ES-I3 (cell line): ENCODE results near the gene KCTD5.
A peak's percentile ranks its signal among the peaks of the same experiment; 100 is the strongest.
"Not testable (repeated sequence)": the region's sequence is repeated elsewhere in the genome, so short reads cannot be mapped to it uniquely, and the experiment has no call there.

Source experiments
- H3K36me3 ChIP-seq: 2 replicates; pipeline ENCODE4 v1.6.1; 2013; ENCODE audit warnings: mild to moderate bottlenecking, low read length, control low read depth, moderate library complexity; ENCODE audit not compliant: insufficient read depth
- H3K4me1 ChIP-seq: 2 replicates; pipeline ENCODE4 v1.6.1; 2013; ENCODE audit warnings: mild to moderate bottlenecking, control low read depth, low read length; ENCODE audit not compliant: insufficient read depth
- H3K9ac ChIP-seq: 2 replicates; pipeline ENCODE4 v1.6.1; 2013; ENCODE audit warnings: low read depth, mild to moderate bottlenecking, low read length, moderate library complexity
- H3K9me3 ChIP-seq: 2 replicates; pipeline ENCODE4 v1.6.1; 2013; ENCODE audit warnings: mild to moderate bottlenecking, low read length, moderate library complexity; ENCODE audit not compliant: control insufficient read depth, insufficient read depth

Gene KCTD5

GRCh38 chr16:2683041-2683440 lies 718 bp downstream of the KCTD5 start:
- H3K36me3 ChIP-seq, H3K9me3 ChIP-seq, H3K4me1 ChIP-seq: not testable (repeated sequence)
- H3K9ac ChIP-seq = peak overlapping the region; percentile 89

- not testable (repeated sequence) for H3K36me3 ChIP-seq, H3K4me1 ChIP-seq, H3K9me3 ChIP-seq, H3K9ac ChIP-seq
These were observed 3.8 kb downstream of the KCTD5 start for GRCh38 chr16:2686075-2686474.

GRCh38 chr16:2686912-2687507 lies 4.7 kb downstream of the KCTD5 start:
- H3K4me1 ChIP-seq = no peaks in the 10 kb centered on the region
- no peak overlapping the region for H3K9ac ChIP-seq
- no peaks in the 10 kb centered on the region for H3K9me3 ChIP-seq
- no peaks in the 10 kb centered on the region for H3K36me3 ChIP-seq

GRCh38 chr16:2687531-2688308 lies 5.4 kb downstream of the KCTD5 start:
- Histone ChIP-seq H3K4me1 (no peaks in the 10 kb centered on the region), H3K9ac (no peak overlapping the region), H3K9me3 (no peaks in the 10 kb centered on the region), H3K36me3 (no peaks in the 10 kb centered on the region)

GRCh38 chr16:2689422-2689821 lies 7.1 kb downstream of the KCTD5 start:
- H3K36me3 ChIP-seq, H3K4me1 ChIP-seq, H3K9ac ChIP-seq, H3K9me3 ChIP-seq: not testable (repeated sequence)

GRCh38 chr16:2689968-2690801 lies 7.9 kb downstream of the KCTD5 start:
- H3K9me3 ChIP-seq = no peaks in the 10 kb centered on the region
- H3K36me3 ChIP-seq = no peaks in the 10 kb centered on the region
- no peak overlapping the region for H3K9ac ChIP-seq
- peaks cover 5% of the 10 kb centered on the region; the same call in 1 of the 2 replicates for H3K4me1 ChIP-seq

GRCh38 chr16:2690852-2691251 lies 8.5 kb downstream of the KCTD5 start:
- H3K9ac ChIP-seq = no peak overlapping the region
- peaks cover 5% of the 10 kb centered on the region; the same call in 1 of the 2 replicates for H3K4me1 ChIP-seq
- no peaks in the 10 kb centered on the region for H3K36me3 ChIP-seq
- H3K9me3 ChIP-seq = no peaks in the 10 kb centered on the region

- peaks cover 5% of the 10 kb centered on the region; the same call in 1 of the 2 replicates for H3K4me1 ChIP-seq
- no peaks in the 10 kb centered on the region for H3K36me3 ChIP-seq
- no peak overlapping the region for H3K9ac ChIP-seq
- H3K9me3 ChIP-seq = no peaks in the 10 kb centered on the region
These were observed 9.3 kb downstream of the KCTD5 start for GRCh38 chr16:2691491-2692248.

- Histone ChIP-seq H3K36me3 (no peaks in the 10 kb centered on the region), H3K4me1 (peaks cover 5% of the 10 kb centered on the region; the same call in 1 of the 2 replicates), H3K9ac (no peak overlapping the region), H3K9me3 (no peaks in the 10 kb centered on the region)
These were observed 10.1 kb downstream of the KCTD5 start for GRCh38 chr16:2692251-2692947.

GRCh38 chr16:2692948-2693651 lies 10.8 kb downstream of the KCTD5 start:
- no peaks in the 10 kb centered on the region for H3K9me3 ChIP-seq
- peaks cover 5% of the 10 kb centered on the region; the same call in 1 of the 2 replicates for H3K4me1 ChIP-seq
- H3K36me3 ChIP-seq = no peaks in the 10 kb centered on the region
- H3K9ac ChIP-seq = no peak overlapping the region

- not testable (repeated sequence) for H3K9me3 ChIP-seq, H3K36me3 ChIP-seq, H3K4me1 ChIP-seq, H3K9ac ChIP-seq
These were observed 14.4 kb downstream of the KCTD5 start for GRCh38 chr16:2696601-2697250.

GRCh38 chr16:2697401-2697948 lies 15.2 kb downstream of the KCTD5 start:
- H3K9ac ChIP-seq = no peak overlapping the region
- H3K36me3 ChIP-seq = no peaks in the 10 kb centered on the region
- peaks cover 5% of the 10 kb centered on the region; the same call in 1 of the 2 replicates for H3K4me1 ChIP-seq
- no peaks in the 10 kb centered on the region for H3K9me3 ChIP-seq
